H9 (cell line): ENCODE data around the gene MKRN2OS. TPM values are rescaled to one million over a fixed set of nuclear protein-coding genes. Genes with fewer than 3 reads are reported as not detected.
A peak's percentile ranks its signal among the peaks of the same experiment; 100 is the strongest.

ENCODE experiments used
- DNase-seq: peaks from one replicate; pipeline ENCODE4 v3.0.0-alpha.2; 2017
- H2AFZ ChIP-seq: one replicate; pipeline ENCODE4 v1.6.1; 2013; ENCODE audit warnings: mild to moderate bottlenecking, low read length, control low read depth, moderate library complexity
- H2AK5ac ChIP-seq: 2 replicates; pipeline ENCODE4 v1.6.1; 2013; ENCODE audit warnings: low read length, control low read depth, mixed read lengths; ENCODE audit not compliant: insufficient read length
- H2BK120ac ChIP-seq: one replicate; pipeline ENCODE4 v1.6.1; 2013; ENCODE audit warnings: low read depth, mild to moderate bottlenecking, low read length, control low read depth, inconsistent platforms; ENCODE audit not compliant: poor library complexity, severe bottlenecking
- H2BK12ac ChIP-seq: 2 replicates; pipeline ENCODE4 v1.6.1; 2013; ENCODE audit warnings: low read length, control low read depth, mixed read lengths, low read depth; ENCODE audit not compliant: insufficient read length
- H2BK15ac ChIP-seq: 2 replicates; pipeline ENCODE4 v1.6.1; 2013; ENCODE audit warnings: low read depth, low read length, control low read depth
- H2BK20ac ChIP-seq: one replicate; pipeline ENCODE4 v1.6.1; 2013; ENCODE audit warnings: low read depth, mild to moderate bottlenecking, low read length, control low read depth, inconsistent platforms; ENCODE audit not compliant: poor library complexity, severe bottlenecking
- H2BK5ac ChIP-seq: 2 replicates; pipeline ENCODE4 v1.6.1; 2013; ENCODE audit warnings: low read length, control low read depth, mixed read lengths; ENCODE audit not compliant: insufficient read length
- H3K14ac ChIP-seq: 2 replicates; pipeline ENCODE4 v1.6.1; 2013; ENCODE audit warnings: low read length, control low read depth; ENCODE audit not compliant: insufficient read depth
- H3K18ac ChIP-seq: 2 replicates; pipeline ENCODE4 v1.6.1; 2013; ENCODE audit warnings: low read depth, mild to moderate bottlenecking, mixed read lengths, low read length, control low read depth; ENCODE audit not compliant: insufficient read length
- H3K23ac ChIP-seq: 2 replicates; pipeline ENCODE4 v1.6.1; 2013; ENCODE audit warnings: low read length, control low read depth, mixed read lengths, low read depth; ENCODE audit not compliant: insufficient read length
- H3K23me2 ChIP-seq: 2 replicates; pipeline ENCODE4 v1.6.1; 2013; ENCODE audit warnings: low read depth, mild to moderate bottlenecking, mixed read lengths, low read length, control low read depth; ENCODE audit not compliant: insufficient read length, poor library complexity, severe bottlenecking
- H3K27ac ChIP-seq: 2 replicates; pipeline ENCODE4 v1.5.1; 2013; ENCODE audit warnings: low read length, control low read depth, mixed read lengths, low read depth; ENCODE audit not compliant: insufficient read length
- H3K27me3 ChIP-seq: 2 replicates; pipeline ENCODE4 v1.6.1; 2013; ENCODE audit warnings: low read length, control low read depth, inconsistent platforms; ENCODE audit not compliant: insufficient read depth
- H3K4ac ChIP-seq: 2 replicates; pipeline ENCODE4 v1.6.1; 2013; ENCODE audit warnings: low read depth, mild to moderate bottlenecking, control low read depth, inconsistent platforms, low read length, moderate library complexity
- H3K4me1 ChIP-seq: 2 replicates; pipeline ENCODE4 v1.6.1; 2013; ENCODE audit warnings: low read length, control low read depth, inconsistent platforms; ENCODE audit not compliant: insufficient read depth
- H3K4me2 ChIP-seq: 2 replicates; pipeline ENCODE4 v1.6.1; 2013; ENCODE audit warnings: low read length, control low read depth, mixed read lengths; ENCODE audit not compliant: insufficient read length, insufficient read depth
- H3K56ac ChIP-seq: 2 replicates; pipeline ENCODE4 v1.6.1; 2013; ENCODE audit warnings: low read depth, mild to moderate bottlenecking, mixed read lengths, low read length, control low read depth; ENCODE audit not compliant: insufficient read length
- H3K79me1 ChIP-seq: 2 replicates; pipeline ENCODE4 v1.6.1; 2013; ENCODE audit warnings: low read depth, mild to moderate bottlenecking, moderate library complexity, low read length, control low read depth, inconsistent platforms; ENCODE audit not compliant: insufficient read depth, poor library complexity, severe bottlenecking
- H3K79me2 ChIP-seq: 2 replicates; pipeline ENCODE4 v1.6.1; 2013; ENCODE audit warnings: low read length, control low read depth, inconsistent platforms; ENCODE audit not compliant: insufficient read depth
- H3K9ac ChIP-seq: 2 replicates; pipeline ENCODE4 v1.6.1; 2013; ENCODE audit warnings: low read length, control low read depth, mixed read lengths; ENCODE audit not compliant: insufficient read length; ENCODE audit errors: extremely low read depth
- H3K9me3 ChIP-seq: one replicate; pipeline ENCODE4 v1.6.1; 2013; ENCODE audit warnings: low read depth, low read length, inconsistent platforms; ENCODE audit not compliant: control insufficient read depth
- H3T11ph ChIP-seq: one replicate; pipeline ENCODE4 v1.6.1; 2013; ENCODE audit warnings: mild to moderate bottlenecking, low read length, control low read depth, inconsistent platforms
- H4K20me1 ChIP-seq: one replicate; pipeline ENCODE4 v1.6.1; 2013; ENCODE audit not compliant: control insufficient read depth, insufficient read length, insufficient read depth
- H4K5ac ChIP-seq: 2 replicates; pipeline ENCODE4 v1.6.1; 2013; ENCODE audit warnings: low read depth, mild to moderate bottlenecking, mixed read lengths, low read length, control low read depth; ENCODE audit not compliant: insufficient read length
- H4K8ac ChIP-seq: replicated peaks from 2 replicates; pipeline ENCODE4 v1.6.1; 2013; ENCODE audit warnings: low read length, control low read depth, mixed read lengths, low read depth; ENCODE audit not compliant: insufficient read length
- H4K91ac ChIP-seq: 2 replicates; pipeline ENCODE4 v1.6.1; 2013; ENCODE audit warnings: low read depth, mild to moderate bottlenecking, moderate library complexity, mixed read lengths, low read length, control low read depth; ENCODE audit not compliant: insufficient read length
- H3K27ac Mint-ChIP-seq, 3 experiments: 2 replicates in 2 of 3; 3 replicates in 1 of 3; pipeline ENCODE4 v1.8.0; 2020 to 2021; ENCODE audit warnings: mixed read lengths in 3 of 3, mild to moderate bottlenecking in 1 of 3, moderate library complexity in 1 of 3
- H3K27me3 Mint-ChIP-seq: 2 replicates; pipeline ENCODE4 v1.8.0; 2021; ENCODE audit warnings: low read depth, mild to moderate bottlenecking, moderate library complexity, mixed read lengths
- H3K36me3 Mint-ChIP-seq, 3 experiments: 2 replicates in 2 of 3; 3 replicates in 1 of 3; pipeline ENCODE4 v1.8.0; 2020 to 2021; ENCODE audit warnings: low read depth in 3 of 3, mixed read lengths in 3 of 3; ENCODE audit not compliant: insufficient read depth in 1 of 3
- H3K4me1 Mint-ChIP-seq, 2 experiments: 2 replicates each; pipeline ENCODE4 v1.8.0; 2020; ENCODE audit warnings: mixed read lengths in 2 of 2
- H3K4me3 Mint-ChIP-seq, 2 experiments: 2 replicates in 1 of 2; 3 replicates in 1 of 2; pipeline ENCODE4 v1.8.0; 2020 to 2021; ENCODE audit warnings: mild to moderate bottlenecking in 2 of 2, mixed read lengths in 2 of 2, moderate library complexity in 1 of 2
- H3K9me3 Mint-ChIP-seq, 2 experiments: 2 replicates in 1 of 2; 3 replicates in 1 of 2; pipeline ENCODE4 v1.8.0; 2020; ENCODE audit warnings: mild to moderate bottlenecking in 2 of 2, mixed read lengths in 2 of 2, moderate library complexity in 1 of 2
- CTCF ChIP-seq: fragments of 200-600 bp; sonication (generic); conservative IDR thresholded peaks from 3 replicates; pipeline ENCODE4 v1.8.0; 2021; ENCODE audit warnings: antibody characterized with exemption, mild to moderate bottlenecking
- WGBS: extraction: QIAGEN DNeasy Blood & Tissue Kit; methylation state at CpG from one replicate; pipeline ENCODE4 v1.1.7; 2013; ENCODE audit warnings: missing lambda C conversion rate, low lambda C conversion rate, mixed read lengths; ENCODE audit not compliant: insufficient read length; ENCODE audit errors: extremely low coverage; 5-methylcytosine and 5-hydroxymethylcytosine counted together
- total RNA-seq: library from RNA; stranded (reverse); gene quantifications from 2 replicates; pipeline ENCODE4 v1.2.1, GENCODE V29; 2021

MKRN2OS gene
- total RNA-seq, 1 experiment from 2014 or later = 0.44 TPM

GRCh38 chr3:12584083-12584482 lies 38.8 kb upstream of the MKRN2OS start:
- no peak overlapping the region for H3K9ac ChIP-seq
- H3K23ac ChIP-seq = no peak overlapping the region
- no peak for DNase-seq
- H3K79me1 ChIP-seq = no peaks in the 10 kb centered on the region
- Mint-ChIP-seq H3K27me3 (no peaks in the 10 kb centered on the region), H3K4me3 (no peak overlapping the region), H3K9me3 (no peaks in the 10 kb centered on the region), H3K27ac (peak overlapping the region; percentile 59 to 76 (median 68); a peak in 3 of 7 replicates), H3K36me3 (peaks cover 28 to 80% (median 72%) of the 10 kb centered on the region in 3 experiments), H3K4me1 (peaks cover 0 to 4% of the 10 kb centered on the region in 2 experiments; a peak in 1 of 4 replicates)
- no peak overlapping the region for H2BK120ac ChIP-seq
- H3K4me2 ChIP-seq = no peak overlapping the region
- H2BK12ac ChIP-seq = no peak overlapping the region
- H3T11ph ChIP-seq = no peak overlapping the region
- H3K27me3 ChIP-seq = no peaks in the 10 kb centered on the region
- H2BK15ac ChIP-seq = no peak overlapping the region
- no peak overlapping the region for H4K8ac ChIP-seq
- no peak overlapping the region for H2BK5ac ChIP-seq
- H3K79me2 ChIP-seq = no peaks in the 10 kb centered on the region
- H3K9me3 ChIP-seq = no peaks in the 10 kb centered on the region
- H3K18ac ChIP-seq = no peak overlapping the region
- WGBS = no CpG with 5 or more reads among the region's 2 CpGs
- no peak overlapping the region for H2AFZ ChIP-seq
- no peak overlapping the region for H3K4ac ChIP-seq
- no peaks in the 10 kb centered on the region for H3K23me2 ChIP-seq
- H4K91ac ChIP-seq = no peak overlapping the region
- no peak overlapping the region for H2BK20ac ChIP-seq
- H3K27ac ChIP-seq = no peak overlapping the region
- H3K14ac ChIP-seq = no peak overlapping the region
- H4K20me1 ChIP-seq = no peaks in the 10 kb centered on the region
- no peak overlapping the region for H4K5ac ChIP-seq
- H2AK5ac ChIP-seq = no peak overlapping the region
- H3K56ac ChIP-seq = no peak overlapping the region
- TF ChIP-seq CTCF = no peak
- no peaks in the 10 kb centered on the region for H3K4me1 ChIP-seq
